ENCODE results near the gene CPNE7. TPM values are rescaled to one million over a fixed set of nuclear protein-coding genes. Genes with fewer than 3 reads are reported as not detected.

Gene CPNE7
- total and polyA plus RNA-seq, 2 of the 4 experiments (the other 2 are of a cell fraction), result 5.4 to 17.4 TPM

DNA sequence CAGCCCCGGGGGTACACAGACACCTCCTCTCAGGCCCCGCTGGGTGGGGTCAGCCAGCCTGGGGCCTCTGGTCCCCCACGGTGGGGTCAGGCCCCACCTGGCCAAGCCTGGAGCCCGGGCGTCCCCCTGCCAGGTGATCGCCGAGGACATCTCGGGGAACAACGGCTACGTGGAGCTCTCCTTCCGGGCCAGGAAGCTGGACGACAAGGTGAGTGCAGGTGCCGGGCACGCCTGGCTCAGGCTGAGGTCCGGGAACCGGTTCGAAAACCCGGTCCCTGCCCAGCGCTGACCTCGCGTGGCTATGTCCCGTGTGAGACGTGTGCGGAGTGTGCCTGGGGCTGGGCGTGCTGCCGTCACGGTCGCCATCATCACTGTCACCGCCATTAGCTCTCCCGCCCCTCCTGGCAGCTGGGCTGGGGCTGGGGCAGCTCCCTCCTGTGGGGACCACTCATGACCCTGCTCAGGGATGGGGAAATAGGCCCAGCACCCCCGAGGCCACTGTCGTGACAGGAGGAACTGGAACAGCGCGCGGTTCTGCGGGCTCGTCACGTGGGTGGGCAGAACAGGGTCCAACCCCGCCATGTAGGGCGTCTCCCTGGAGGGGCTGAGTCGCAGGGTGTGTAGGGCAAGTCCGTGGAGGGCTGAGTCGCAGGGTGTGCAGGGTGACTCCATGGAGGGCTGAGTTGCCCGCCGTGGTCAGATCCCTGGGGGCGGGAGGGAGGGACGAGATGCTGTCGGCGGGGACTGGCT, 8.5 kb downstream of the CPNE7 start (continued):
- TF ChIP-seq MAZ (IDR thresholded peaks at IDR 0.05; ENCODE audit: borderline replicate concordance, low read depth, low read length), result no peak

DNA sequence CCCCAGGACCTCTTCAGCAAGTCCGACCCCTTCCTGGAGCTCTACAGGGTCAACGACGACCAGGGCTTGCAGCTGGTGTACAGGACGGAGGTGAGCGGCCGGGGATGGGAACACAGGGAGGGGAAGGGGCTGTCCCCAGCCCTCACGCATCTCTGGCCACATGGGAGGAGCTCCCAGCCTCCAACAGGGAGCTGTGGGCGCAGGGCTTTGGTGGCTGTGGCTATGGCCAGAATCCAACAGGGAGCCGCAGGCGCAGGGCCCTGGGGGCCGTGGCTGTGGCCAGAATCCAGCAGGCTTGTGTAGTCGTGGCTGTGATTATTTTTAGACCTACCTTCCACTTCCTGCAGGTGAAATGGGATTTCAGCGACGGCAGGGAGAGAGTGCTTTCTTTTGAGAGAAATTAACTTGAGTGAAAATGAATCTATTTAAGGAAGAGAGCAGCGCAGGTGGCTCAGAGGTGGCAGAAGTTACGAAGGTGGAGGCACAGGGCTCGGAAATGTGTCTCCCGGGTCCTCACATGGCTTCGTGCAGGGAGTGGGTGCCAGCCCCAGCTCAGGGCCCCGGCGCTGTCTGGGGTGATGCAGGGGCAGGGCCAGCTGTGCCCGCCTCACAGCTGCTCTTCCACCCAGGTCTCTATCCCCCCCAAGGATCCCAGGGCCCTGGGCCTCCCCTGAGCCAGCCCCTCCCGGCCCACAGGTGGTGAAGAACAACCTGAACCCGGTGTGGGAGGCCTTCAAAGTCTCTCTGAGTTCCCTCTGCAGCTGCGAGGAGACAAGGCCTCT, 9.4 kb downstream of the CPNE7 start:
- POLR2A ChIA-PET (ENCODE audit: unreplicated experiment), result no interaction called here
- H2AFZ ChIP-seq (replicated peaks; ENCODE audit: low read length, poor library complexity), result no peak overlapping the region
- intact Hi-C loops (cut with micrococcal nuclease), result no loop called here
- no peak for TF ChIP-seq FOS (IDR thresholded peaks at IDR 0.05; ENCODE audit: low read depth, low read length)
- no peak for TF ChIP-seq RFX5 (IDR thresholded peaks at IDR 0.05; ENCODE audit: low read depth, low read length)
- no peak for TF ChIP-seq MAZ (IDR thresholded peaks at IDR 0.05; ENCODE audit: borderline replicate concordance, low read depth, low read length)
- no peak for TF ChIP-seq MAFK (IDR thresholded peaks at IDR 0.05; ENCODE audit: low read depth, low read length)
- no peak for TF ChIP-seq CEBPB (IDR thresholded peaks at IDR 0.05; ENCODE audit: low read depth, low read length)
- TF ChIP-seq CHD1 (IDR thresholded peaks at IDR 0.05; ENCODE audit: low read depth, low read length), result no peak
- no peak for TF ChIP-seq POLR2A (IDR thresholded peaks at IDR 0.05; ENCODE audit: low read depth, low read length)
- no peak for TF ChIP-seq SMC3 (IDR thresholded peaks at IDR 0.05; ENCODE audit: low read depth, low read length)
- no peak for TF ChIP-seq NFE2L2 (IDR thresholded peaks at IDR 0.05; ENCODE audit: low read depth, low read length)
- TF ChIP-seq, protein P1, sequence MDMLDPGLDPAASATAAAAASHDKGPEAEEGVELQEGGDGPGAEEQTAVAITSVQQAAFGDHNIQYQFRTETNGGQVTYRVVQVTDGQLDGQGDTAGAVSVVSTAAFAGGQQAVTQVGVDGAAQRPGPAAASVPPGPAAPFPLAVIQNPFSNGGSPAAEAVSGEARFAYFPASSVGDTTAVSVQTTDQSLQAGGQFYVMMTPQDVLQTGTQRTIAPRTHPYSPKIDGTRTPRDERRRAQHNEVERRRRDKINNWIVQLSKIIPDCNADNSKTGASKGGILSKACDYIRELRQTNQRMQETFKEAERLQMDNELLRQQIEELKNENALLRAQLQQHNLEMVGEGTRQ (IDR thresholded peaks at IDR 0.05; ENCODE audit: low read depth, low read length), result no peak
- TF ChIP-seq, protein P2, sequence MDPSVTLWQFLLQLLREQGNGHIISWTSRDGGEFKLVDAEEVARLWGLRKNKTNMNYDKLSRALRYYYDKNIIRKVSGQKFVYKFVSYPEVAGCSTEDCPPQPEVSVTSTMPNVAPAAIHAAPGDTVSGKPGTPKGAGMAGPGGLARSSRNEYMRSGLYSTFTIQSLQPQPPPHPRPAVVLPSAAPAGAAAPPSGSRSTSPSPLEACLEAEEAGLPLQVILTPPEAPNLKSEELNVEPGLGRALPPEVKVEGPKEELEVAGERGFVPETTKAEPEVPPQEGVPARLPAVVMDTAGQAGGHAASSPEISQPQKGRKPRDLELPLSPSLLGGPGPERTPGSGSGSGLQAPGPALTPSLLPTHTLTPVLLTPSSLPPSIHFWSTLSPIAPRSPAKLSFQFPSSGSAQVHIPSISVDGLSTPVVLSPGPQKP (IDR thresholded peaks at IDR 0.05; ENCODE audit: borderline replicate concordance, low read depth, low read length), result no peak
- no peak for TF ChIP-seq RAD21 (IDR thresholded peaks at IDR 0.05; ENCODE audit: low read length)
- TF ChIP-seq BHLHE40 (IDR thresholded peaks at IDR 0.05; ENCODE audit: low read depth, low read length), result no peak
- TF ChIP-seq MXI1 (IDR thresholded peaks at IDR 0.05; ENCODE audit: borderline replicate concordance, low read depth, low read length), result no peak

More for the DNA sequence above, 9.4 kb downstream of the CPNE7 start:
- H3K4me1 ChIP-seq (ENCODE audit: control insufficient read depth, insufficient read depth, low read length), result peaks cover 17% of the 10 kb centered on the region
- WGBS, 2 experiments (ENCODE audit: extremely low coverage in 2 of 2, insufficient read length in 1 of 2), result 97% methylated on average over 12 of the region's 25 CpGs; no CpG with 5 or more reads in 1 of the 2 experiments
- peaks cover 3% of the 10 kb centered on the region; the same call in 1 of the 2 replicates for H4K20me1 ChIP-seq (ENCODE audit: insufficient read depth, low read length)
- no peak overlapping the region for H3K9ac ChIP-seq (ENCODE audit: low read depth, low read length)
- no peak overlapping the region for H3K14ac ChIP-seq (replicated peaks; ENCODE audit: low read depth, low read length)
- H3K36me3 ChIP-seq (ENCODE audit: control insufficient read depth, insufficient read depth, low read length), result peaks cover 3% of the 10 kb centered on the region; the same call in 1 of the 2 replicates
- H3K23ac ChIP-seq (ENCODE audit: low read depth, low read length), result no peak overlapping the region
- peak overlapping the region; percentile 48 for H2AK9ac ChIP-seq (replicated peaks; ENCODE audit: low read depth, low read length, poor library complexity)
- H4K8ac ChIP-seq (ENCODE audit: low read depth in 2 of 2, low read length in 2 of 2), result no peak overlapping the region
- no peak overlapping the region for H2BK15ac ChIP-seq (ENCODE audit: low read depth, low read length)
- H2BK20ac ChIP-seq (ENCODE audit: low read depth, low read length), result no peak overlapping the region
- no peak overlapping the region for H3K27ac ChIP-seq (ENCODE audit: insufficient read depth, low read length)
- H2BK120ac ChIP-seq (ENCODE audit: low read depth, low read length), result no peak overlapping the region
- H2BK5ac ChIP-seq (ENCODE audit: low read depth, low read length, poor library complexity, severe bottlenecking), result no peak overlapping the region
- H4K5ac ChIP-seq (ENCODE audit: low read depth, low read length), result no peak overlapping the region
- H3K9me1 ChIP-seq (ENCODE audit: insufficient read depth, low read length), result peaks cover 22% of the 10 kb centered on the region
- dilution Hi-C loops (cut with HindIII; ENCODE audit: low sequenced_read_pairs, unreplicated experiment), result no loop called here
- DNase-seq (no peak), ATAC-seq (ENCODE audit: low read depth) (no peak)
- H3K79me1 ChIP-seq (ENCODE audit: low read depth in 1 of 2, low read length in 2 of 2), result peaks cover 0 to 13% of the 10 kb centered on the region in 2 experiments; a peak in 1 of 4 replicates
- H3K18ac ChIP-seq (ENCODE audit: low read depth, low read length), result no peak overlapping the region
- H3K9me3 ChIP-seq (ENCODE audit: control insufficient read depth, insufficient read depth, low read length), result no peaks in the 10 kb centered on the region
- H3K4me2 ChIP-seq (ENCODE audit: low read depth, low read length), result no peak overlapping the region
- H3K27me3 ChIP-seq (ENCODE audit: control insufficient read depth, insufficient read depth, low read length), result no peaks in the 10 kb centered on the region
- CTCF ChIA-PET, result interaction anchor here (0.9 kb wide), 1 partner anchor 12 kb away, joined by 4 read pairs; no protein-coding TSS in a partner anchor
- no peak overlapping the region for H3K4me3 ChIP-seq (ENCODE audit: insufficient read depth, low read depth, low read length)
- no peak overlapping the region for H3K4ac ChIP-seq (ENCODE audit: low read depth, low read length)
- H4K91ac ChIP-seq (ENCODE audit: insufficient read depth, low read depth, low read length), result no peak overlapping the region; the same call in 1 of the 2 replicates
- BruUV-seq (replicated peaks), result no TSS peak
- no peak overlapping the region for H3K56ac ChIP-seq (ENCODE audit: extremely low read depth, insufficient read depth, low read length)
- 0 out of 2 replicates have a peak overlapping the region, but pooled peaks have one; percentile 18 for H2AK5ac ChIP-seq (ENCODE audit: low read depth, low read length)
- in situ Hi-C loops (cut with MboI; ENCODE audit: low sequenced_read_pairs), result no loop called here
